GM19351 (cell line): ENCODE measurements around the gene TNIK.
"Not testable (repeated sequence)": the region's sequence is repeated elsewhere in the genome, so short reads cannot be mapped to it uniquely, and the experiment has no call there.

Source experiments
- ATAC-seq: cut with Tn5 transposase; IDR thresholded peaks from one replicate; pipeline ENCODE4 v1.9.1; 2021; ENCODE audit warnings: mild to moderate bottlenecking, moderate library complexity; ENCODE audit not compliant: unreplicated experiment

TNIK gene

GRCh38 chr3:171155122-171155700 is 305.0 kb downstream of the TNIK start:
- ATAC-seq, result no peak

- ATAC-seq, result no peak
These were observed 309.3 kb downstream of the TNIK start for GRCh38 chr3:171150945-171151344.

- ATAC-seq, result no peak
These were observed 310.6 kb downstream of the TNIK start for GRCh38 chr3:171149526-171150116.

DNA sequence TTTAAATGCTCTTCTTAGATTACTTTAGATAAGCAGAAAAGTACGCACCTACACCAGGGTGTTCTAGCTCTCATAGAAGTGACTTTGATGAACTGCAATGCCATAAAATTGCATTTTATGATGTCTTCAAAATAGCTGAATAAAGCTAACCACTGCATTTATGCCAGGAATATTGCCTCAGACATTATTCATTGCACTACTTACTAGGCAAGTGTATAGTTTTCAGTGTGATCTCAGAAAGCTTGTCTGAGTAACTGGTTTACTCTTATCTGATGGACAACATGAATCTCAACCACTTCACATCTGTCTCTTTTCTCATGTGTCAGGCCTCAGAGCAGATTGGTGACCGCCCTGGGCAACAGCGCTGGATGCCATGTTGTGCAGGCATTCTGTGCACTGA is 314.4 kb downstream of the TNIK start:
- ATAC-seq, result no peak

GRCh38 chr3:171142985-171143384 is 317.2 kb downstream of the TNIK start:
- no peak for ATAC-seq

- ATAC-seq, result no peak
These were observed 320.0 kb downstream of the TNIK start for GRCh38 chr3:171140246-171140645.

DNA sequence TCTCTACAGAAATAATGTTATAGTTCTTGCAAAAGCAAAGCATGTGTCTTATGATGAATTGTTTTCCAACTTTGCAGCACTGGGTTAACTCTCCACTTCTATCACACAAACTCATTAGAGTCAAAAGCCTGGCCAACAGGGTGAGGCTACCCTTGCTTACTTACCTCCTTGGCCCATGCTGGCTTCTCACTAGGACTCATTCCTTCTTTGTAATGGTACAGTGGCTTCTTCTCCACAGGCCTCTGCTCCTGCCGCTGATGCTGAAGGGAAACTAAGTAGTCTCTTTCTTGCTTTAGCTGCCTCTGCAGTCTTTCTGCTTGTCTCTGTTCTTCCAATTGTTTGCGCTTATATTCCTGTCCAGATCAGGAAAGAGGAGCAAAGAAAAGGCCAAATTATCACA is 322.2 kb downstream of the TNIK start:
- no peak for ATAC-seq

GRCh38 chr3:171135549-171135948 is 324.7 kb downstream of the TNIK start:
- ATAC-seq, result no peak

DNA sequence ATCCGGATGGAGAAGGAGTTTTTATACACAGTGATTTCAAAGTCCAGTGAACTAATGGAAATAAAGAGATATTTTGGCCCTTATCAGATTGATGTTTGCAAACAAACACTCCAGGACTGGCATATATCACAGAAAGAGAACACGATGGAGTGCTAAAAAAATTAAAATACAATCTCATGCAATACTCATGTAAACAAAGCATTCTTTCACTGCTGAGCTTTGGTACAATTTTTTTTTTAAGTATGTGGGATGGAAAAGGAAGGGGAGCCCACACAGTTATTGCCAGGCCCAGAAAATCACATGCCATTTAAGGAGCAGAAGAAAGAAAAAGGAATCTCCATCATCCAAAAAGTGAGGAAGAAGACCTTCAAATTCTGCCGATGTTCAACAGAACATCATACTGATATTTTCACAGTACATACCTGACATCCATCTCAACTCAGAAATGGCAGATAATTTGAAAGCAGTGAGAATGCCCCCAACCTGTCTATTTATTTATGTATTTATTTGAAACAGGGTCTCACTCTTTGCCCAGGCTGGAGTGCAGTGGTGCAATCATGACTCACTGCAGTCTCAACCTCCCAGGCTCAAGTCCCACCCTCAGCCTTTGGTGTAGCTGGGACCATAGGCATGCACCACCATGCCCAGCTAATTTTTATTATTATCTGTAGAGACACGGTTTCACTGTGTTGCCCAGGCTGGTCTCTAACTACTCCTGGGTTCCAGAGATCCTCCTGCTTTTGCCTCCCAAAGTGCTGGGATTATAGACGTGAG is 326.2 kb downstream of the TNIK start:
- ATAC-seq, result no peak

GRCh38 chr3:171133337-171133736 is 326.9 kb downstream of the TNIK start:
- ATAC-seq, result no peak

DNA sequence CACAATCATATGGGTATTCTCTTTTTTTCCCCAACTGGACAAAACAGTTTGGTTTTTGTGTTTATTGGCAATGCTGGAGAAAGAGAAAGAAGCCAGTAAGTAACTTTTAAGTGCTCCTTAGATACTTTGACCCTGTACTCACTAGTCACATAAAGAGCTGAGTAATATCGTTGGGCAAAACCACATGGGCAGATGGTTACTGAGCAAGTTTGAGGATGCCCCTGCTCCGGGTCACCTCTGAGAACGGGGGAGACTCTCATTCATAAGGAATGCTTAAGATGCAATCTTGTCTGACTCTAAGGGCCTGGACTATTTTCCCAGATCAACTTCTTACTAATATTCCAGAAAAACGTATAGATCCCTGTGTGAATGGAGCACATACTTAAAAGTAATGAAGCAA is 327.3 kb downstream of the TNIK start:
- ATAC-seq, result no peak

DNA sequence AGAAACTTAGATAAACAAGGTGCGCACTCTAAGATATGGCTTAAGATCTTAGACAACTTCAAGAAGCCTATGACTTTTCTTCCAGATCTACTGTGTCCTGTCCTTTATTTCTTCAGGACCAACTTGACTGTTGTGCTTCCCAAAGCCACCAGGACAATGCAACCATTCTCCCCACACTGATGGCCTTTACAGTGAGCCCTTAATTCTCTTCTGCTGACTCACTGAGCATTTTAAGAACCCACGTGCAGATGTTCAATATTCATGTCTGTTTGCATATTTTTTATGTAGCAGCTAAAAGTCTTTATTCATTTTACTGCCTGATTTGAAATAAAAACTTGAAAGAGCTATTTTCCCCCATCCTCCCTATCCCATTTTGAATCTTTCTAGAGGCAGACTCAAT is 330.4 kb downstream of the TNIK start:
- ATAC-seq, result no peak

DNA sequence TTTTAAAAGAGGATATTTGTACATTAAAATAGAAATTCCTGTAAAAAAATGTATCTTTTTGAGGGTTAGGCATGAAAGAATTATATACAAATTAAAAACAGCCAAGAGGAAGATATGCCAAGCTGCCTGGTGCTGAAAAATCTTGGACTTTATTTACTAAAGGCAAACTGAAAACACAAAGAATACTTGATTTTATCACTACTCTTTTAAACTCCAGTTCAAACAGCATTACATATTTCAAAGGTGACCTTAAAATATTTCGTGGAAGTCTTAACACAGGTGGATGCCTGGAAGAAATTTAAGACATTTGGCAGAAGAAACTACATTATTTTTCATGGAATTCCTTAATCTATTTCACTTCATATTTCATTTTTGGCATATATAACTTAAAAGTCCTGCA is 332.6 kb downstream of the TNIK start:
- no peak for ATAC-seq

GRCh38 chr3:171126478-171127209 is 333.6 kb downstream of the TNIK start:
- no peak for ATAC-seq

- no peak for ATAC-seq
These were observed 335.2 kb downstream of the TNIK start for GRCh38 chr3:171125010-171125409.

DNA sequence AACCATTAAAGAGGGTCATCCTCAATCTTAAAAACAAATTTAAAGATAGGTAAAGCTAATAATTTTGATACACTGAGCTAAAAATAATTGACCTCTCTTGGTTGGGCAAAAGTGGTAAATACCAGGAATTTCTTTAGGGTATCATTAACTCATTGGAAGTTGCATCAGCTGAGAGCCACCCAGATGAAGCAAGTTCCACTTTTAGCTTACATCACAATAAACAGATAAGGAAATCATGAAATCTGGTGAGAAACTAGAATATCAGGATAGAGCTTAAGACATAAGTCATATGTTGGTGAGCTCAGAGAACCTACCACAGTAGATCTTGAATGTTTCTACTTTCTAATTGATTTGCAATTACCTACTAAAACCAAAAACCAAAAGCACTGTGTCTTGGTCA is 336.3 kb downstream of the TNIK start:
- no peak for ATAC-seq

GRCh38 chr3:171122861-171123260 is 337.3 kb downstream of the TNIK start:
- no peak for ATAC-seq

GRCh38 chr3:171122240-171122639 is 338.0 kb downstream of the TNIK start:
- ATAC-seq, result no peak

GRCh38 chr3:171121801-171122200 is 338.4 kb downstream of the TNIK start:
- no peak for ATAC-seq

- ATAC-seq, result not testable (repeated sequence)
These were observed 340.8 kb downstream of the TNIK start for GRCh38 chr3:171119402-171119801.

- not testable (repeated sequence) for ATAC-seq
These were observed 341.2 kb downstream of the TNIK start for GRCh38 chr3:171118993-171119392.
